Osteocyte (in vitro differentiated cells): ENCODE data around the gene SCAPER. TPM values are rescaled to one million over a fixed set of nuclear protein-coding genes. Genes with fewer than 3 reads are reported as not detected.
"Not testable (repeated sequence)": the region's sequence is repeated elsewhere in the genome, so short reads cannot be mapped to it uniquely, and the experiment has no call there.

Experiments
- DNase-seq: peaks from one replicate; pipeline ENCODE4 v3.0.0; 2021; ENCODE audit warnings: mixed read lengths; ENCODE audit not compliant: unreplicated experiment; ENCODE audit errors: extremely low spot score
- H3K27ac Mint-ChIP-seq: one replicate; pipeline ENCODE4 v1.8.0; 2021; ENCODE audit warnings: mild to moderate bottlenecking, mixed read lengths; ENCODE audit not compliant: unreplicated experiment
- H3K27me3 Mint-ChIP-seq: one replicate; pipeline ENCODE4 v1.8.0; 2021; ENCODE audit warnings: mixed read lengths; ENCODE audit not compliant: unreplicated experiment
- H3K36me3 Mint-ChIP-seq: one replicate; pipeline ENCODE4 v1.8.0; 2021; ENCODE audit warnings: mixed read lengths; ENCODE audit not compliant: unreplicated experiment
- H3K4me1 Mint-ChIP-seq: one replicate; pipeline ENCODE4 v1.8.0; 2021; ENCODE audit warnings: mixed read lengths; ENCODE audit not compliant: unreplicated experiment
- H3K4me3 Mint-ChIP-seq: one replicate; pipeline ENCODE4 v1.8.0; 2021; ENCODE audit warnings: mild to moderate bottlenecking, moderate library complexity, mixed read lengths; ENCODE audit not compliant: unreplicated experiment
- H3K9me3 Mint-ChIP-seq: one replicate; pipeline ENCODE4 v1.8.0; 2021; ENCODE audit warnings: mixed read lengths; ENCODE audit not compliant: unreplicated experiment
- total RNA-seq: library from RNA; stranded (reverse); gene quantifications from 2 replicates; pipeline ENCODE4 v1.2.1, GENCODE V29; 2021
- TF ChIP-seq, protein P1 (sequence below): fragments of 200-600 bp; sonication (generic); IDR thresholded peaks from 2 replicates; pipeline ENCODE4 v1.5.0; 2021; ENCODE audit warnings: antibody characterized with exemption, mild to moderate bottlenecking, moderate library complexity

Gene SCAPER
- total RNA-seq, 1 donor from 2014 or later, result 20.0 TPM

DNA sequence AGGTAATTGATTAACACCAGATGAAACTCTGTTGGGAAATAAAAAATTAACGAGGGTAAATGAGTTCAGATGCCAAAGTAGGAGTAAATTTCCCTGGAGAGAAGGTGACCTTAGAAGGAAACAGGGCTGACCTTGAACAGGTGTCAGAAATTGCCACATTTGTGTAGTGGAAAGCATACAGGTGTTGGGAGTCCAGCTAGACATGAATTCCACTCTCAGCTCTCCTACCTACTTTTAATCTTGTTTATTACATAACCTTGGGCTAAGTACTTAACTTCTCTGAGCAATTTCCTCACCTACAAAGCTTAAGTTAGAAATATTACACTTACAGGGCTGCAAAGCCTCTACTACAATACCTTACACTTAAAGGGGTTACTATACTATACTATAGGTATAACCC, 472.5 kb downstream of the SCAPER start:
- no peak overlapping the region for H3K27ac Mint-ChIP-seq
- H3K4me3 Mint-ChIP-seq, result no peak overlapping the region
- H3K36me3 Mint-ChIP-seq, result peaks cover 9% of the 10 kb centered on the region
- peaks cover 3% of the 10 kb centered on the region for H3K4me1 Mint-ChIP-seq
- DNase-seq, result no peak
- no peaks in the 10 kb centered on the region for H3K27me3 Mint-ChIP-seq
- H3K9me3 Mint-ChIP-seq, result peaks cover 6% of the 10 kb centered on the region
- TF ChIP-seq, protein P1, sequence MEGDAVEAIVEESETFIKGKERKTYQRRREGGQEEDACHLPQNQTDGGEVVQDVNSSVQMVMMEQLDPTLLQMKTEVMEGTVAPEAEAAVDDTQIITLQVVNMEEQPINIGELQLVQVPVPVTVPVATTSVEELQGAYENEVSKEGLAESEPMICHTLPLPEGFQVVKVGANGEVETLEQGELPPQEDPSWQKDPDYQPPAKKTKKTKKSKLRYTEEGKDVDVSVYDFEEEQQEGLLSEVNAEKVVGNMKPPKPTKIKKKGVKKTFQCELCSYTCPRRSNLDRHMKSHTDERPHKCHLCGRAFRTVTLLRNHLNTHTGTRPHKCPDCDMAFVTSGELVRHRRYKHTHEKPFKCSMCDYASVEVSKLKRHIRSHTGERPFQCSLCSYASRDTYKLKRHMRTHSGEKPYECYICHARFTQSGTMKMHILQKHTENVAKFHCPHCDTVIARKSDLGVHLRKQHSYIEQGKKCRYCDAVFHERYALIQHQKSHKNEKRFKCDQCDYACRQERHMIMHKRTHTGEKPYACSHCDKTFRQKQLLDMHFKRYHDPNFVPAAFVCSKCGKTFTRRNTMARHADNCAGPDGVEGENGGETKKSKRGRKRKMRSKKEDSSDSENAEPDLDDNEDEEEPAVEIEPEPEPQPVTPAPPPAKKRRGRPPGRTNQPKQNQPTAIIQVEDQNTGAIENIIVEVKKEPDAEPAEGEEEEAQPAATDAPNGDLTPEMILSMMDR, result no peak

DNA sequence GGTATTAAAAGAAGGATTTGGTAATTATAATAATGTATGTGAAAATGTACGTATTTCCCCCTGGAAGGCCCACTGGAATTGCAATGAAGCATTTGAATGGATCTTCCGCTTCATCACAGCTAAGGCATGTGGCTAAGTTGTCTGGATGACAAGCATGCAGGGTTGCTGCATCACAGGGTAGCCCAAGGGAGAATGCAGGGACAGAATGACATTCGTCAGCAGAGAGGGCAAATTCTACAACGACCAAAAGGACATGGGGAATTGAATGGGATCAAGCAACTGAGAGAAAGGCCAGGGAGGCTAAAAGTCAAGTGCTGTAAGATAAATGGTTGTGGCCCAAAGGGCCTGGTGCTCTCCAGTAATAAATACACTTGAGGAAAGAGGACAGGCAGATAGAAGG, 473.2 kb downstream of the SCAPER start:
- Mint-ChIP-seq H3K36me3 (peaks cover 9% of the 10 kb centered on the region), H3K4me3 (no peak overlapping the region), H3K27ac (no peak overlapping the region), H3K4me1 (peaks cover 3% of the 10 kb centered on the region), H3K27me3 (no peaks in the 10 kb centered on the region), H3K9me3 (peaks cover 9% of the 10 kb centered on the region)
- DNase-seq, result no peak
- TF ChIP-seq, protein P1, result no peak

DNA sequence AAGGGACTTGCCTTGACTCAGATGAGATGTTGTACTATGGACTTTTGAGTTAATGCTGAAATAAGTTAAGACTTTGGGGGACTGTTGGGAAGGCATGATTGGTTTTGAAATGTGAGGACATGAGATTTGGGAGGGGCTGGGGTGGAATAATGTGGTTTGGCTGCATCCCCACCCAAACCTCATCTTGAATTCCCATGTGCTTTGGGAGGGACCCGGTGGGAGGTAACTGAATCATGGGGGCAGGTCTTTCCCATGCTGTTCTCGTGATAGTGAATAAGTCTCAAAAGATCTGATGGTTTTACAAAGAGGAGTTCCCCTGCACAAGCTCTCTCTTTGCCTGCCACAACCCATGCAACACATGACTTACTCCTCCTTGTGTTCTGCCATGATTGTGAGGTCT, 474.4 kb downstream of the SCAPER start:
- H3K27ac Mint-ChIP-seq, H3K27me3 Mint-ChIP-seq, DNase-seq, H3K4me3 Mint-ChIP-seq, H3K4me1 Mint-ChIP-seq: not testable (repeated sequence)
- Mint-ChIP-seq H3K36me3 (peaks cover 11% of the 10 kb centered on the region), H3K9me3 (peaks cover 15% of the 10 kb centered on the region)

DNA sequence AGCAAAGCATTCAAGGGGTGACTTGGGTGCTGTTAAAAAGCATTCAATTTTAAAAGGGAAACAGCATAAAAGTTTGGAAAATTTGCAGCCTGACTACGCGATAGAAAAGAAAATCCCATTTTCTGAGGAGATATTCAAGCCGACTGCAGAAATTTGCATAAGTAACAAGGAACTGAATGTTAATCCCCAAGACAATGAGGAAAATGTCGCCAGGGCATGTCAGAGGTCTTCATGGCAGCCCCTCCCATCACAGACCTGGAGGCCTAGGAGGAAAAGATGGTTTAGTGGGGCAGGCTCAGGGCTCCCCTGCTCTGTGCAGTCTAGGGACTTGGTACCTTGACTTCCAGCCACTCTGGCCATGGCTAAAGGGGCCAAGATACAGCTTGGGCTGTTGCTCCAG, 475.5 kb downstream of the SCAPER start:
- Mint-ChIP-seq H3K4me3 (no peak overlapping the region), H3K27ac (no peak overlapping the region), H3K4me1 (peaks cover 3% of the 10 kb centered on the region), H3K27me3 (no peaks in the 10 kb centered on the region), H3K36me3 (peaks cover 11% of the 10 kb centered on the region), H3K9me3 (peaks cover 15% of the 10 kb centered on the region)
- TF ChIP-seq, protein P1, result no peak
- no peak for DNase-seq

DNA sequence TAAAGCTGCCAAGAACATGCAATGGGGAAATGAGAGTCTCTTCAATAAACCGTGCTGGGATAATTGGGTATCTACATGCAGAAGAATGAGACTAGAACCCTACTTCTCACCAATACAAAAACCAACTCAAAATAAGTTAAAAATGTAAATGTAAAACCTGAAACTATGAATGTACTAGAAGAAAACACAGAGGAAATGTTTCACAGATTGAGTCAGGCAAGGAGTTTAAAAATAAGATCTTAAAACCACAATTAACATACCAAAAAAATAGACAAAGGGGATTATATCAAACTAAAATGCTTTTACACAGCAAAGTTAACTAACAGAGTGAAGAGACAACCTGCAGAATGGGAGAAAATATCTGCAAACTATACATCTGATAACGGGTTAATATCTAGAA, 478.2 kb downstream of the SCAPER start:
- H3K9me3 Mint-ChIP-seq, result peaks cover 19% of the 10 kb centered on the region
- H3K27me3 Mint-ChIP-seq, result no peaks in the 10 kb centered on the region
- TF ChIP-seq, protein P1, result no peak
- no peak overlapping the region for H3K4me3 Mint-ChIP-seq
- H3K4me1 Mint-ChIP-seq, result no peaks in the 10 kb centered on the region
- peaks cover 7% of the 10 kb centered on the region for H3K36me3 Mint-ChIP-seq
- no peak for DNase-seq
- no peak overlapping the region for H3K27ac Mint-ChIP-seq
